Endodermal cell (in vitro differentiated cells): Measurements from ENCODE around the gene UBXN1. TPM values are rescaled to one million over a fixed set of nuclear protein-coding genes. Genes with fewer than 3 reads are reported as not detected.

Experiments
- DNase-seq: peaks from one replicate; pipeline ENCODE4 v3.0.0-alpha.2; 2017
- H3K27ac ChIP-seq: 2 replicates; pipeline ENCODE4 v1.5.1; 2013; ENCODE audit warnings: mild to moderate bottlenecking, low read depth, low read length, moderate library complexity
- H3K27me3 ChIP-seq: 2 replicates; pipeline ENCODE4 v1.6.1; 2013; ENCODE audit warnings: mild to moderate bottlenecking, low read length, moderate library complexity; ENCODE audit not compliant: insufficient read depth, control insufficient read depth, poor library complexity, severe bottlenecking
- H3K36me3 ChIP-seq: 2 replicates; pipeline ENCODE4 v1.7.0; 2013; ENCODE audit warnings: mild to moderate bottlenecking, low read length, moderate library complexity; ENCODE audit not compliant: control insufficient read depth, insufficient read depth
- H3K4me1 ChIP-seq: one replicate; pipeline ENCODE4 v1.7.0; 2013; ENCODE audit warnings: low read length; ENCODE audit not compliant: control insufficient read depth, insufficient read depth
- H3K4me3 ChIP-seq: 2 replicates; pipeline ENCODE4 v1.5.1; 2013; ENCODE audit warnings: mild to moderate bottlenecking, low read length, moderate library complexity
- H3K9ac ChIP-seq: 2 replicates; pipeline ENCODE4 v1.6.1; 2013; ENCODE audit warnings: mild to moderate bottlenecking, low read length, moderate library complexity; ENCODE audit not compliant: poor library complexity, severe bottlenecking; ENCODE audit errors: extremely low read depth
- H3K9me3 ChIP-seq: 2 replicates; pipeline ENCODE4 v1.6.1; 2013; ENCODE audit warnings: mild to moderate bottlenecking, low read length, moderate library complexity; ENCODE audit not compliant: control insufficient read depth
- H3K27ac Mint-ChIP-seq: 2 replicates; pipeline ENCODE4 v1.8.0; 2020; ENCODE audit warnings: mixed read lengths
- H3K27me3 Mint-ChIP-seq: 2 replicates; pipeline ENCODE4 v1.8.0; 2021; ENCODE audit warnings: mild to moderate bottlenecking, mixed read lengths; ENCODE audit not compliant: insufficient read depth
- H3K36me3 Mint-ChIP-seq: 2 replicates; pipeline ENCODE4 v1.8.0; 2020; ENCODE audit warnings: low read depth, mixed read lengths
- H3K4me1 Mint-ChIP-seq: 2 replicates; pipeline ENCODE4 v1.8.0; 2020; ENCODE audit warnings: mixed read lengths
- H3K4me3 Mint-ChIP-seq: 2 replicates; pipeline ENCODE4 v1.8.0; 2020; ENCODE audit warnings: mild to moderate bottlenecking, moderate library complexity, mixed read lengths
- H3K9me3 Mint-ChIP-seq: 2 replicates; pipeline ENCODE4 v1.8.0; 2020; ENCODE audit warnings: mild to moderate bottlenecking, mixed read lengths
- WGBS, 2 experiments: methylation state at CpG; one replicate each; pipeline versions ENCODE4 v1.1.5 to v1.1.7; 2013; ENCODE audit warnings: missing lambda C conversion rate in 2 of 2, mixed read lengths in 1 of 2; ENCODE audit not compliant: insufficient coverage in 1 of 2, insufficient read length in 1 of 2; 5-methylcytosine and 5-hydroxymethylcytosine counted together
- total RNA-seq, 2 donors: library from RNA; stranded (reverse); fragmentation: NEBNext Ultra II Directional in 1 of 2; extraction: Animal tissue kit (Norgen Biotek cat#: 25700) in 1 of 2; gene quantifications; 2 replicates in 1 of 2; 3 replicates in 1 of 2; pipeline ENCODE4 v1.2.1, GENCODE V29; 2021
- TF ChIP-seq, protein P1 (sequence below): fragments of 200-600 bp; sonication (generic); conservative IDR thresholded peaks from 2 replicates; pipeline ENCODE4 v1.5.0; 2021; ENCODE audit warnings: antibody characterized with exemption, mild to moderate bottlenecking

UBXN1 gene
- total RNA-seq, 2 donors from 2014 or later = 89.3 to 96.6 TPM

DNA sequence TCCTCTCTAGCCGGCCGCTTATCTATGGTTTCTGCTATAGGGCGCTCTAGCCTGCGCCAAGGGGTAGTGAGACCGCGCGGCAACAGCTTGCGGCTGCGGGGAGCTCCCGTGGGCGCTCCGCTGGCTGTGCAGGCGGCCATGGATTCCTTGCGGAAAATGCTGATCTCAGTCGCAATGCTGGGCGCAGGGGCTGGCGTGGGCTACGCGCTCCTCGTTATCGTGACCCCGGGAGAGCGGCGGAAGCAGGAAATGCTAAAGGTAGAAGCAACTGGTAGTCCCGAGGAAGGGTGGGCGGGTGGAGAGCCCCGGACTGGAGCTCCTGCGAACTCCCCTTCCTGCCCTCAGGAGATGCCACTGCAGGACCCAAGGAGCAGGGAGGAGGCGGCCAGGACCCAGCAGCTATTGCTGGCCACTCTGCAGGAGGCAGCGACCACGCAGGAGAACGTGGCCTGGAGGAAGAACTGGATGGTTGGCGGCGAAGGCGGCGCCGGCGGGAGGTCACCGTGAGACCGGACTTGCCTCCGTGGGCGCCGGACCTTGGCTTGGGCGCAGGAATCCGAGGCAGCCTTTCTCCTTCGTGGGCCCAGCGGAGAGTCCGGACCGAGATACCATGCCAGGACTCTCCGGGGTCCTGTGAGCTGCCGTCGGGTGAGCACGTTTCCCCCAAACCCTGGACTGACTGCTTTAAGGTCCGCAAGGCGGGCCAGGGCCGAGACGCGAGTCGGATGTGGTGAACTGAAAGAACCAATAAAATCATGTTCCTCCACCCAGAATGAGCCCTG, 7.1 kb downstream of the UBXN1 start, which contains the start of the genes LBHD1 and UQCC3:
Gene LBHD1 (minus strand): TSS at position 660 of the 782 bp plus-strand sequence. CDS start 2,236 bp downstream, outside the sequence.
Gene UQCC3 (plus strand): TSS at position 66 of the 782 bp plus-strand sequence. CDS start 73 bp downstream, at position 139.
- DNase-seq = peak; percentile 93
- H3K36me3 Mint-ChIP-seq = peaks cover 31% of the 10 kb centered on the region
- Histone ChIP-seq H3K4me3 (peak within 1 kb of the TSS; percentile 90), H3K9ac (peak within 1 kb of the TSS; percentile 81), H3K4me1 (no peaks in the 10 kb centered on the region), H3K27ac (peak within 1 kb of the TSS; percentile 71), H3K36me3 (peaks cover 39% of the 10 kb centered on the region), H3K27me3 (no peaks in the 10 kb centered on the region), H3K9me3 (no peaks in the 10 kb centered on the region)
- TF ChIP-seq, protein P1, sequence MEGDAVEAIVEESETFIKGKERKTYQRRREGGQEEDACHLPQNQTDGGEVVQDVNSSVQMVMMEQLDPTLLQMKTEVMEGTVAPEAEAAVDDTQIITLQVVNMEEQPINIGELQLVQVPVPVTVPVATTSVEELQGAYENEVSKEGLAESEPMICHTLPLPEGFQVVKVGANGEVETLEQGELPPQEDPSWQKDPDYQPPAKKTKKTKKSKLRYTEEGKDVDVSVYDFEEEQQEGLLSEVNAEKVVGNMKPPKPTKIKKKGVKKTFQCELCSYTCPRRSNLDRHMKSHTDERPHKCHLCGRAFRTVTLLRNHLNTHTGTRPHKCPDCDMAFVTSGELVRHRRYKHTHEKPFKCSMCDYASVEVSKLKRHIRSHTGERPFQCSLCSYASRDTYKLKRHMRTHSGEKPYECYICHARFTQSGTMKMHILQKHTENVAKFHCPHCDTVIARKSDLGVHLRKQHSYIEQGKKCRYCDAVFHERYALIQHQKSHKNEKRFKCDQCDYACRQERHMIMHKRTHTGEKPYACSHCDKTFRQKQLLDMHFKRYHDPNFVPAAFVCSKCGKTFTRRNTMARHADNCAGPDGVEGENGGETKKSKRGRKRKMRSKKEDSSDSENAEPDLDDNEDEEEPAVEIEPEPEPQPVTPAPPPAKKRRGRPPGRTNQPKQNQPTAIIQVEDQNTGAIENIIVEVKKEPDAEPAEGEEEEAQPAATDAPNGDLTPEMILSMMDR = no peak
- 0 to 1% methylated on average over 29 to 59 of the region's 59 CpGs for WGBS, 2 experiments
- H3K4me1 Mint-ChIP-seq = peaks cover 17% of the 10 kb centered on the region
- H3K4me3 Mint-ChIP-seq = peak within 1 kb of the TSS; percentile 98
- H3K27me3 Mint-ChIP-seq = no peaks in the 10 kb centered on the region
- H3K27ac Mint-ChIP-seq = peak within 1 kb of the TSS; percentile 95
- H3K9me3 Mint-ChIP-seq = no peaks in the 10 kb centered on the region

GRCh38 chr11:62671236-62671607, 7.7 kb downstream of the UBXN1 start:
- Histone ChIP-seq H3K4me3 (peak overlapping the region; percentile 90), H3K9me3 (no peaks in the 10 kb centered on the region), H3K36me3 (peaks cover 39% of the 10 kb centered on the region), H3K9ac (peak overlapping the region; percentile 81), H3K27me3 (no peaks in the 10 kb centered on the region), H3K4me1 (no peaks in the 10 kb centered on the region), H3K27ac (peak overlapping the region; percentile 71)
- H3K36me3 Mint-ChIP-seq = peaks cover 31% of the 10 kb centered on the region
- 5% methylated on average over 4 to 17 of the region's 17 CpGs for WGBS, 2 experiments
- no peak for DNase-seq
- no peaks in the 10 kb centered on the region for H3K27me3 Mint-ChIP-seq
- TF ChIP-seq, protein P1 = no peak
- H3K4me1 Mint-ChIP-seq = peaks cover 23% of the 10 kb centered on the region
- peak overlapping the region; percentile 98 for H3K4me3 Mint-ChIP-seq
- H3K27ac Mint-ChIP-seq = peak overlapping the region; percentile 95
- H3K9me3 Mint-ChIP-seq = no peaks in the 10 kb centered on the region

GRCh38 chr11:62669420-62670161, 9.3 kb downstream of the UBXN1 start:
- Histone ChIP-seq H3K36me3 (peaks cover 29% of the 10 kb centered on the region), H3K9me3 (no peaks in the 10 kb centered on the region), H3K27me3 (no peaks in the 10 kb centered on the region), H3K27ac (peak overlapping the region; percentile 36), H3K4me3 (no peak overlapping the region), H3K9ac (no peak overlapping the region), H3K4me1 (no peaks in the 10 kb centered on the region)
- Mint-ChIP-seq H3K27ac (peak overlapping the region; percentile 72), H3K4me1 (peaks cover 23% of the 10 kb centered on the region), H3K27me3 (no peaks in the 10 kb centered on the region), H3K9me3 (no peaks in the 10 kb centered on the region), H3K36me3 (peaks cover 27% of the 10 kb centered on the region), H3K4me3 (peak overlapping the region; percentile 98)
- DNase-seq = peak; percentile 55
- WGBS, 2 experiments = 93 to 100% methylated on average over 2 to 4 of the region's 4 CpGs
- TF ChIP-seq, protein P1 = no peak
